Mesendoderm (in vitro differentiated cells): Measurements from ENCODE around the gene MCOLN3. TPM values are rescaled to one million over a fixed set of nuclear protein-coding genes. Genes with fewer than 3 reads are reported as not detected.

Experiments
- DNase-seq: peaks from one replicate; pipeline ENCODE4 v3.0.0; 2013
- H2AK5ac ChIP-seq: 2 replicates; pipeline ENCODE4 v1.6.1; 2013; ENCODE audit warnings: low read length, inconsistent platforms
- H2BK120ac ChIP-seq: 2 replicates; pipeline ENCODE4 v1.6.1; 2013; ENCODE audit warnings: low read depth, mild to moderate bottlenecking, low read length, moderate library complexity, mixed read lengths
- H2BK15ac ChIP-seq: replicated peaks from 2 replicates; pipeline ENCODE4 v1.6.1; 2013; ENCODE audit warnings: low read depth, mild to moderate bottlenecking, moderate library complexity
- H2BK5ac ChIP-seq: 2 replicates; pipeline ENCODE4 v1.6.1; 2013; ENCODE audit warnings: low read length, inconsistent platforms
- H3K18ac ChIP-seq: 2 replicates; pipeline ENCODE4 v1.6.1; 2013; ENCODE audit warnings: mild to moderate bottlenecking, low read length, mixed read lengths
- H3K23ac ChIP-seq: one replicate; pipeline ENCODE4 v1.6.1; 2013; ENCODE audit warnings: low read length
- H3K27ac ChIP-seq: 2 replicates; pipeline ENCODE4 v1.5.1; 2013; ENCODE audit warnings: low read depth, mild to moderate bottlenecking, inconsistent platforms, low read length, moderate library complexity
- H3K27me3 ChIP-seq: 2 replicates; pipeline ENCODE4 v1.6.1; 2013; ENCODE audit warnings: low read length, control low read depth, mild to moderate bottlenecking, inconsistent platforms; ENCODE audit not compliant: insufficient read depth, poor library complexity
- H3K36me3 ChIP-seq: 2 replicates; pipeline ENCODE4 v1.6.1; 2013; ENCODE audit warnings: low read length, inconsistent platforms; ENCODE audit not compliant: control insufficient read depth, insufficient read depth
- H3K4ac ChIP-seq: one replicate; pipeline ENCODE4 v1.6.1; 2013; ENCODE audit warnings: low read depth, mild to moderate bottlenecking, low read length, moderate library complexity
- H3K4me1 ChIP-seq: 2 replicates; pipeline ENCODE4 v1.6.1; 2013; ENCODE audit warnings: low read depth, low read length, inconsistent platforms; ENCODE audit not compliant: control insufficient read depth
- H3K4me2 ChIP-seq: 2 replicates; pipeline ENCODE4 v1.6.1; 2013; ENCODE audit warnings: low read length
- H3K4me3 ChIP-seq: 2 replicates; pipeline ENCODE4 v1.5.1; 2013; ENCODE audit warnings: mild to moderate bottlenecking, low read length
- H3K56ac ChIP-seq: one replicate; pipeline ENCODE4 v1.6.1; 2013; ENCODE audit warnings: low read length
- H3K79me1 ChIP-seq: 2 replicates; pipeline ENCODE4 v1.6.1; 2013; ENCODE audit warnings: low read length, inconsistent platforms
- H3K79me2 ChIP-seq: 2 replicates; pipeline ENCODE4 v1.6.1; 2013; ENCODE audit warnings: mild to moderate bottlenecking, low read length; ENCODE audit not compliant: control insufficient read depth, insufficient read depth
- H3K9ac ChIP-seq: 2 replicates; pipeline ENCODE4 v1.6.1; 2013; ENCODE audit warnings: low read length, inconsistent platforms
- H4K5ac ChIP-seq: one replicate; pipeline ENCODE4 v1.6.1; 2013; ENCODE audit warnings: low read length
- H4K8ac ChIP-seq: one replicate; pipeline ENCODE4 v1.6.1; 2013; ENCODE audit warnings: low read depth, mild to moderate bottlenecking, control low read depth, low read length, moderate library complexity
- WGBS: extraction: QIAGEN DNeasy Blood & Tissue Kit; methylation state at CpG from one replicate; pipeline ENCODE4 v1.1.7; 2013; ENCODE audit warnings: low lambda C conversion rate, missing lambda C conversion rate; ENCODE audit not compliant: insufficient coverage; ENCODE audit errors: extremely low coverage; 5-methylcytosine and 5-hydroxymethylcytosine counted together
- polyA plus RNA-seq, 2 experiments: library from polyadenylated mRNA; stranded (reverse); fragments of 200-250 nt; gene quantifications; one replicate each; pipeline ENCODE4 v1.2.3, GENCODE V29; 2013

The MCOLN3 gene, protein sequence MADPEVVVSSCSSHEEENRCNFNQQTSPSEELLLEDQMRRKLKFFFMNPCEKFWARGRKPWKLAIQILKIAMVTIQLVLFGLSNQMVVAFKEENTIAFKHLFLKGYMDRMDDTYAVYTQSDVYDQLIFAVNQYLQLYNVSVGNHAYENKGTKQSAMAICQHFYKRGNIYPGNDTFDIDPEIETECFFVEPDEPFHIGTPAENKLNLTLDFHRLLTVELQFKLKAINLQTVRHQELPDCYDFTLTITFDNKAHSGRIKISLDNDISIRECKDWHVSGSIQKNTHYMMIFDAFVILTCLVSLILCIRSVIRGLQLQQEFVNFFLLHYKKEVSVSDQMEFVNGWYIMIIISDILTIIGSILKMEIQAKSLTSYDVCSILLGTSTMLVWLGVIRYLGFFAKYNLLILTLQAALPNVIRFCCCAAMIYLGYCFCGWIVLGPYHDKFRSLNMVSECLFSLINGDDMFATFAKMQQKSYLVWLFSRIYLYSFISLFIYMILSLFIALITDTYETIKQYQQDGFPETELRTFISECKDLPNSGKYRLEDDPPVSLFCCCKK
- polyA plus RNA-seq (2013, experiment 1 of 2): 0.84 TPM
- 1.1 TPM for polyA plus RNA-seq (2013, experiment 2 of 2)

DNA sequence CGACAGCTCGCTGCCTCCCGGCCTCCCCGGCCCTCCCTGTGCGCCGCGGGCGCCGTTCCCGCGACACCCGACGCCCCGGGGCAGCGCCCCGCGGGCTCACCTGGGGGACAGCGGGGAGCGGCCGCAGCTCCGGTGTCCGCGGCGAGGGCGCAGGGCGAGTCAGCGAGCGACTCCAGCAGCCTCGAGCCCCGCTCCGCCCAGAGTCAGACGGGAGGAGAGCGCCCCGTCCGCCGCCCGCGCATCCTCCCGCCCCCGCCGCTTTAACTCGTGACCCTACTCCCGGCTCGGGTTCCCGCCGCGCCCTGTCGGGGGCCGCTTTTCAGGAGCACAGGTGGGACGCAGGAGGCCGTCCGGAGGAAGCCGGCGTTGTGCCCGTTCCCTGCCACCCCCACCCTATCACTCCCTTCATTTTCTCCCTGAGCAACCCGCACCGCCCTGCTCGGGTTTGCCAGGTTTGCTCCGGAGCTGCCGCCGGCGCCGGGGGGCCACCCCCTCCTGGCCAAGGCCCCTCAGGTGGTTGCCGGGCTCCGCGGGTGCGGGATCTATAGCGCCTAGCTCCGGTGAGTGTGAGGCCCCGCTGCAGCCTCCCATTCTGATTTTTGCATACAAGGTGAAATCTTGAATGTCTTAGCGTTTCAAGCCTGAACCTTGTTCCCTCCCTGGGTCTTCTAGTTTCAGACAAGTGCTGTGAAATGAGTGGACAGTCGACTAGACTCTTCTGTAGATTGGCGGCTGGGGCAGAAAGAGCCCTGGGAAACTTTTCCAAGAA is at the start of gene MCOLN3:
MCOLN3 (minus strand) TSS at position 205 of the 769 bp plus-strand sequence. CDS start 3,140 bp downstream, outside the sequence.
- Histone ChIP-seq H3K36me3 (no peaks in the 10 kb centered on the region), H2BK15ac (no peak within 1 kb of the TSS), H3K4ac (no peak within 1 kb of the TSS), H4K5ac (no peak within 1 kb of the TSS), H3K27me3 (peaks cover 21% of the 10 kb centered on the region), H3K4me2 (peak within 1 kb of the TSS; percentile 57), H3K79me2 (no peaks in the 10 kb centered on the region), H2AK5ac (no peak within 1 kb of the TSS), H3K56ac (peak within 1 kb of the TSS; percentile 80), H3K79me1 (no peaks in the 10 kb centered on the region), H3K9ac (peak within 1 kb of the TSS; percentile 60), H3K4me3 (peak within 1 kb of the TSS; percentile 33), H3K27ac (no peak within 1 kb of the TSS), H3K4me1 (no peaks in the 10 kb centered on the region), H3K18ac (peak within 1 kb of the TSS; percentile 95), H4K8ac (no peak within 1 kb of the TSS), H2BK120ac (no peak within 1 kb of the TSS), H3K23ac (peak within 1 kb of the TSS; percentile 66), H2BK5ac (no peak within 1 kb of the TSS)
- peak; percentile 50 for DNase-seq
- WGBS: no CpG with 5 or more reads among the region's 73 CpGs

DNA sequence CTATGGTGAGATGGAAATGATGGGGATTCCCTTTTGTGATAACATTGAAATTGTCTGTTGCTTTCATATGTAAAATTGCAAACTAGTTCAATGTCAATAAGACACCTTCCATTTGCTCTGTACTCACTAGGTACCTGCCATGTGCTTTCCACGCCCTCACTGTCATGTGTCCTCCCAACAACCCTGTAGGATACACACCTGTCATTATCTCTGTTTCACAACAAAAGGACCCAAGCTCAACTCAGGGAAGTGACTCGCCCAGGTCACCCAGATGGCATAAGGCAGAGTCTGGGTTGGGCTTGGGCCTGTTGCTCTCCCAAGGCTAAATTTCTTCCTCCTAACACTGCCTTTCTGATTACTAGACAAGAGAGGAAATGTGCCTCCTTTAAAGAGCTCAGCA is 45.3 kb upstream of the MCOLN3 start:
- no peak overlapping the region for H3K4ac ChIP-seq
- no peaks in the 10 kb centered on the region for H3K79me2 ChIP-seq
- H3K56ac ChIP-seq: no peak overlapping the region
- no peak overlapping the region for H3K23ac ChIP-seq
- no peaks in the 10 kb centered on the region for H3K79me1 ChIP-seq
- H2BK120ac ChIP-seq: no peak overlapping the region
- no peak overlapping the region for H3K18ac ChIP-seq
- no CpG with 5 or more reads among the region's 2 CpGs for WGBS
- H4K8ac ChIP-seq: no peak overlapping the region
- H4K5ac ChIP-seq: no peak overlapping the region
- no peak overlapping the region for H2AK5ac ChIP-seq
- H3K27ac ChIP-seq: no peak overlapping the region
- no peak overlapping the region for H2BK5ac ChIP-seq
- DNase-seq: no peak
- H3K4me1 ChIP-seq: no peaks in the 10 kb centered on the region
- H3K9ac ChIP-seq: no peak overlapping the region
- no peaks in the 10 kb centered on the region for H3K27me3 ChIP-seq
- no peak overlapping the region for H3K4me2 ChIP-seq
- H3K36me3 ChIP-seq: no peaks in the 10 kb centered on the region
- no peak overlapping the region for H3K4me3 ChIP-seq
- H2BK15ac ChIP-seq: no peak overlapping the region

DNA sequence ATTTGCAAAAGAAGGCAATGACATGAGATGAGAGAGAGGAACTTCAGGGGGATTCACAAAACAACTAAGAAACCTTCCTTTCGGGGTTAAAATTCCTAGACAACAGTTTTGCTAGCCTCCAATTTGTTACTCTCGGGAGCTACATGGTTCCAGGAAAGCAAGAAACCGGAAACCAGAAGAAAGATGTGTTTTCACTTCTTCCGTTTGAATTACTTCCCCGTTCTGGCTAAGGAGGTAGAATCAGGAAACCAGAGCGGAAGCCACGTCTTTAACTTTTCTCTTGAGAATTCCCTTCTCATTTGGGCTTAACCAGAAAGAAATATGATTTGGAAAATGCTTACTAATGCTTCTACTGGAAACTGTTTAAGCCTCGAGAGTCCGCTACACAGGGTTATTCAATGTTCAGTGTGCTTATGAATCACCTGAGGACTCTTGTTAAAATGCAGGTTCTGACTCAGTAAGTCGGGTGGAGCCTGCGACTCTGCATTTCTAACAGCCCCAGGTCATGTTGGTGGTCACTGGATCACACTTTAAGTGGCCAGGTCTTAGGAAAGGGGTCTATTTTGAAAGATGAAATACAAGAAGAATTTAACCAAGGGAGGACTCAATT is 43.5 kb upstream of the MCOLN3 start:
- H3K56ac ChIP-seq: no peak overlapping the region
- DNase-seq: no peak
- H2BK120ac ChIP-seq: no peak overlapping the region
- no peak overlapping the region for H2BK5ac ChIP-seq
- H4K5ac ChIP-seq: no peak overlapping the region
- no peak overlapping the region for H3K23ac ChIP-seq
- no peak overlapping the region for H2AK5ac ChIP-seq
- H3K4me2 ChIP-seq: no peak overlapping the region
- H3K79me1 ChIP-seq: no peaks in the 10 kb centered on the region
- no peak overlapping the region for H3K27ac ChIP-seq
- H3K18ac ChIP-seq: no peak overlapping the region
- H3K4me1 ChIP-seq: no peaks in the 10 kb centered on the region
- H3K9ac ChIP-seq: no peak overlapping the region
- H3K36me3 ChIP-seq: no peaks in the 10 kb centered on the region
- no peak overlapping the region for H3K4me3 ChIP-seq
- no CpG with 5 or more reads among the region's 11 CpGs for WGBS
- no peaks in the 10 kb centered on the region for H3K27me3 ChIP-seq
- H3K4ac ChIP-seq: no peak overlapping the region
- H3K79me2 ChIP-seq: no peaks in the 10 kb centered on the region
- no peak overlapping the region for H2BK15ac ChIP-seq
- no peak overlapping the region for H4K8ac ChIP-seq

DNA sequence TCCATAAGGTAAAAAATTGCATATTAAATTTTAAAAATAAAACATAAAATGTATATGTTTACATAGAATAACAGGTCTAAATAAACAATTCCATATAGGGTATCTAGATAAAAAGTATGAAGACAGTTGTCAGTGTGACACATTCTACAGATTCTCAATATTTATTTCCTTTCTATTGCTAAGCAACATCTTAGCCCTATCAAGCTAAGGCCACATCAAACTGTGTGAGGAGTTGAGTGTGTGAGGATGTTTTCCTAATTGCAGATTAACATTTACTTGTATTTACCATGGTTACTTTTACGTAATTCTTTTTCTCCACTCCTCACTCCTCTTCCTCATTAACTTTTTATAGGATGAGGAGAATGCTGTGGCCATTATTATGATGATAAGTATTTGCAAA is 41.9 kb upstream of the MCOLN3 start:
- H2BK120ac ChIP-seq: no peak overlapping the region
- H3K27me3 ChIP-seq: no peaks in the 10 kb centered on the region
- no peak overlapping the region for H3K4me2 ChIP-seq
- no peaks in the 10 kb centered on the region for H3K79me1 ChIP-seq
- no peak overlapping the region for H3K27ac ChIP-seq
- H3K9ac ChIP-seq: no peak overlapping the region
- no peaks in the 10 kb centered on the region for H3K79me2 ChIP-seq
- no CpG with 5 or more reads among the region's 1 CpG for WGBS
- no peak for DNase-seq
- no peak overlapping the region for H2AK5ac ChIP-seq
- no peak overlapping the region for H4K5ac ChIP-seq
- no peaks in the 10 kb centered on the region for H3K4me1 ChIP-seq
- H4K8ac ChIP-seq: no peak overlapping the region
- no peak overlapping the region for H3K56ac ChIP-seq
- no peak overlapping the region for H3K4me3 ChIP-seq
- H2BK15ac ChIP-seq: no peak overlapping the region
- H3K36me3 ChIP-seq: no peaks in the 10 kb centered on the region
- no peak overlapping the region for H3K18ac ChIP-seq
- no peak overlapping the region for H3K23ac ChIP-seq
- H3K4ac ChIP-seq: no peak overlapping the region
- no peak overlapping the region for H2BK5ac ChIP-seq

DNA sequence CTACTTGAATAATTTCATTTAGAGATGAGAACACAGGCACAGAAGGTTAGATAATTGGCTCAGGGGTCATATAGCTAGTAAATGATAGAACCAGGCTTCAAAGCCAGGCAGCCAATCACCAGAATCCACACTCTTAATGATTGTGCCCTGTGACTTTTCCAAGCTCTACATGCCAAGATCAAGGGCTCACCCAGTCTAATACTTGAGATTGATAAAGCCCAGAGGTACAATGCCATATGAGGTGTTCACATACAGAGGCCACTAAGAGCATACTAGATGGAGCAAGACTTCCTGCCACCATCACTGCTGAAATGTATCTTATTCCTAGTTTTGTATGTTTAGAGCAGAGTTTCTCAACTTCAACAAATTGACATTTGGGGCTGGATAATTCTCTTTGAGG is 40.9 kb upstream of the MCOLN3 start:
- Histone ChIP-seq H3K4me2 (no peak overlapping the region), H3K56ac (no peak overlapping the region), H2BK15ac (no peak overlapping the region), H3K79me1 (no peaks in the 10 kb centered on the region), H3K4ac (no peak overlapping the region), H3K79me2 (no peaks in the 10 kb centered on the region), H2BK5ac (no peak overlapping the region), H3K4me3 (no peak overlapping the region), H3K9ac (no peak overlapping the region), H3K27me3 (no peaks in the 10 kb centered on the region), H3K18ac (no peak overlapping the region), H3K36me3 (no peaks in the 10 kb centered on the region), H3K27ac (no peak overlapping the region), H2AK5ac (no peak overlapping the region), H2BK120ac (no peak overlapping the region), H3K23ac (no peak overlapping the region), H3K4me1 (no peaks in the 10 kb centered on the region), H4K8ac (peak overlapping the region; percentile 28), H4K5ac (no peak overlapping the region)
- DNase-seq: no peak
